Measurements from ENCODE around the gene KRTAP10-4. TPM values are rescaled to one million over a fixed set of nuclear protein-coding genes. Genes with fewer than 3 reads are reported as not detected.

Gene KRTAP10-4
- total RNA-seq, 1 donor from 2014 or later, result not detected

DNA sequence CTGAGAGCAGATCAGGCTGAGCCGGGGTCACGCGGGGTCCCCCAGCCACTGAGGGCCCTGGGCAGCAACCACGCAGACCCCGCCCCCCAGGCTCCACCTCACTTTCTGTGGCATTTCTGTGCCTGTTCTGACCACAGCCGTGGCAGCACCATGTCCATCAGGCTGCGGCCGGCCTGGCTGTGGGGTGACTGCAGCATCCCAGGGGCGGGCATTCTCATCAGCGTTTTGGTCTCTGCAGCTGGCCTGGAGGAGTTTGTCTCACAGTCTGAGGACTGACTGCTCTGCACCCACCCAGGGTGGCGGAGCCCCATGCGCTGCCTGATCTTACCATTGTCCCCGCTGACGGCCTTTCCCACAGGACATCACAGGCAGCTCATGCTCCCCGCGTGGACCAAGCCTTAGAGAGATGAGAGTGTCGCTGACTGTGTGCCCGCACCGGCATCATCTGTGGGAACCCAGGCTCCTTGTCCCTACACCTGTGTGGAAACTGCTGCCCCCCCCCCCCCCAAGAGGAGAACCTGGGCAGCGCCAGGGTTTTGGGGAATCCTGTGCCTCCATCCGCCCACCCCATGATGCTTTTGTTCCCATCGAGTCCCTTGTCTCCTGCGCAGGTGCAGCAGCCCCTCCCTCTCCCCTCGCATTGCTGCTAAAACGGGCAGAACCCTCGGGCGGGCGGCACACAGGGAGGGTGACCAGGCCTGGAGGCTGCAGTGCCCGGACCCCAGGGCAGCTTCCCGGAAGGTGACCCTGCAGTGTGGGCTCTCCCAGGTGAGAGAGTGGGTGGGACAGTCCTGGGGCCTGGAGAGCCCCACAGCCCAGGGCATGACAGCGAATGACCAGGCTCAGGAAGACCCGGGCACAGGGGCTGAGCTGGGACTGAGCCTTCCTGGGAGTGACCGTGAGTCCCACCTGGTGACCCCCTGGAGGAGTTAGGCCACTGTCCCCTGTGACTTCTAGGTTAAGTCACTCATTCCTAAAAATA is 35.3 kb upstream of the KRTAP10-4 start:
- no peak for DNase-seq (ENCODE audit: low spot score)
- no peaks in the 10 kb centered on the region for H3K9me3 Mint-ChIP-seq (ENCODE audit: unreplicated experiment)
- no peak overlapping the region for H3K27ac Mint-ChIP-seq (ENCODE audit: unreplicated experiment)
- peaks cover 10% of the 10 kb centered on the region for H3K27me3 Mint-ChIP-seq (ENCODE audit: unreplicated experiment)
- no peak overlapping the region for H3K4me3 Mint-ChIP-seq (ENCODE audit: unreplicated experiment)
- no peaks in the 10 kb centered on the region for H3K4me1 Mint-ChIP-seq (ENCODE audit: unreplicated experiment)
- TF ChIP-seq, protein P1, sequence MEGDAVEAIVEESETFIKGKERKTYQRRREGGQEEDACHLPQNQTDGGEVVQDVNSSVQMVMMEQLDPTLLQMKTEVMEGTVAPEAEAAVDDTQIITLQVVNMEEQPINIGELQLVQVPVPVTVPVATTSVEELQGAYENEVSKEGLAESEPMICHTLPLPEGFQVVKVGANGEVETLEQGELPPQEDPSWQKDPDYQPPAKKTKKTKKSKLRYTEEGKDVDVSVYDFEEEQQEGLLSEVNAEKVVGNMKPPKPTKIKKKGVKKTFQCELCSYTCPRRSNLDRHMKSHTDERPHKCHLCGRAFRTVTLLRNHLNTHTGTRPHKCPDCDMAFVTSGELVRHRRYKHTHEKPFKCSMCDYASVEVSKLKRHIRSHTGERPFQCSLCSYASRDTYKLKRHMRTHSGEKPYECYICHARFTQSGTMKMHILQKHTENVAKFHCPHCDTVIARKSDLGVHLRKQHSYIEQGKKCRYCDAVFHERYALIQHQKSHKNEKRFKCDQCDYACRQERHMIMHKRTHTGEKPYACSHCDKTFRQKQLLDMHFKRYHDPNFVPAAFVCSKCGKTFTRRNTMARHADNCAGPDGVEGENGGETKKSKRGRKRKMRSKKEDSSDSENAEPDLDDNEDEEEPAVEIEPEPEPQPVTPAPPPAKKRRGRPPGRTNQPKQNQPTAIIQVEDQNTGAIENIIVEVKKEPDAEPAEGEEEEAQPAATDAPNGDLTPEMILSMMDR (IDR thresholded peaks at IDR 0.05; ENCODE audit: unreplicated experiment), result no peak
- H3K36me3 Mint-ChIP-seq (ENCODE audit: low read depth, unreplicated experiment), result peaks cover 8% of the 10 kb centered on the region

DNA sequence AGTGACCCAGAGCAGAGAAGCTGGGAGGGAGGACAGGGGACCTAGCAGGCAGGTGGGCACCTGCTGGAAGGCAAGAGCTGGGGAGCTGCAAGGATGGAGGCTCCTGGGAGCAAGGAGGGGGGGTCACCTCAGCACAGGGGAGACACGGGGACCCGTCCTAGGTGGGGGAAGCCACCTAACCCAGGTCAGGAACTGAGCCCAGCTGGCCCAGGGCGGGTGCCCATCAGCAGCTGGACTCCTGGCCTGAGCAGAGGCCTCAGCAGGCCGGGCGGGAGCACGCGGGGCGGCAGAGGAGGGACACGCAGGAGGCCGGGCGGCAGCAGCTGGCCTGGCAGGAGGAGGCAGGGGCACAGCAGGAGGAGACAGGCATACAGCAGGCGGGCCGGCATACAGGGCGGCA is 34.5 kb upstream of the KRTAP10-4 start:
- H3K4me1 Mint-ChIP-seq (ENCODE audit: unreplicated experiment), result no peaks in the 10 kb centered on the region

DNA sequence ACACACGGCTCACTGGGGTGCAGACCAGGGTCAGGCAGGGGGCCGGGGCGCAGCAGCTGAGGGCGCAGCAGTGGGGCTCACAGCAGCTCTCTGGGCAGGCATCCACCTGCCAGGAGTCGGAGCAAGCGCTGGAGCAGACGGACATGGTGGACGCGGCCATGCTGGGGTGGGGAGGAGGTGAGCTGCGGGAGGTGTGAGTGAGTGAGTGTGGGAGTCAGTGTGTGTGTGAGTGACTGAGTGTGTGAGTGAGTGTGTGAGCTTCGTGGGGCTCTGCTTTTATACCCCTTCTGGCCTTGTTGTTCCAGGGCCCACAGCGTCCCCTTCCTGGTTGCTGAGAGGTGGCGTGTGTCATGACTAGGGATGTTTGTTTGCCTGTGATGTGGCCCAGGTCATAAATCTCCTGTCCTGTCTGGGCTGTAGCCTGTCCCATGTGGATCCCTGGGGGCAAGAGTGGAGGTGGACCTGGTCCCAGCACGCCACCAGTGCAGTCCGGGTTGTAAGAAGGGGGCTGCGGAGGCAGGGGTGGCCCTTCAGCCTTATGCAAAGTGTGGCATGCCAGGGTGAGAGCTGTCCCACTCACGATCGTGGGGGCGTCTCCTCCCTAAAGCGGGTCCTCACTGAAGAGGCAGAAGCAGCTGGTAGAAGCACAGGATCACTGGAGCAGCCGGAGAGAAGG is 33.4 kb upstream of the KRTAP10-4 start, which contains the start of gene KRTAP10-1:
Gene KRTAP10-1, minus strand, starts transcription at position 205 of the 676 bp plus-strand sequence. Its CDS starts 45 bp downstream, at position 160.
- DNase-seq (ENCODE audit: low spot score), result no peak

More for the DNA sequence above, 34.5 kb upstream of the KRTAP10-4 start:
- TF ChIP-seq, protein P1 (IDR thresholded peaks at IDR 0.05; ENCODE audit: unreplicated experiment), result no peak
- no peak overlapping the region for H3K4me3 Mint-ChIP-seq (ENCODE audit: unreplicated experiment)
- peaks cover 8% of the 10 kb centered on the region for H3K36me3 Mint-ChIP-seq (ENCODE audit: low read depth, unreplicated experiment)
- H3K27ac Mint-ChIP-seq (ENCODE audit: unreplicated experiment), result no peak overlapping the region
- no peak for DNase-seq (ENCODE audit: low spot score)
- no peaks in the 10 kb centered on the region for H3K9me3 Mint-ChIP-seq (ENCODE audit: unreplicated experiment)
- H3K27me3 Mint-ChIP-seq (ENCODE audit: unreplicated experiment), result peaks cover 10% of the 10 kb centered on the region

DNA sequence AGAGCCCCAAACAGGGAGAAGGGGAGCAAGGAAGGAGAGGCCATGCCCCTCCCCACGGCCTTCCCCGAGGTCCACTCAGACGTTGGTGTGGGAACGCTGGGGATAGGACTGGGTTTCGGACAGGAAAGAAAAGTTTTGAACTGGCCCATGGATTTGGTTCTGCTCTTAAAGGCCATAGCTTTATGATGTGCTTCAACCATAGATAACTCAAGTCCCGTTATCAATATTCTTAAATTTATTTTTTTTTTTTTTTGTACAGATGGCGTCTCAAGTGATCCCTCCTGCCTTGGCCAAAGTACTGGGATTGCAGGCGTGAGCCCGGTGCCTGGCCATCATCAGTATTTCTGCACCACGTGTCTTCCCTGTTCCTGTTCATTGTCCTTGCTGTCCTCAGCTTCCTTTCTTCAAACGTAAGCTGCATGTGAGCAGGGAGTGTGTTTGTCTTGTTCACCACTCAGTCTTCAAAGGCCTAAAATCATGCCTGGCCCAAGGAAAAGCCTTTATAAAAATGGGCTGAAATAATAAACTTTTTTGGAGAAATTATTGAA is 32.7 kb upstream of the KRTAP10-4 start:
- TF ChIP-seq, protein P1 (IDR thresholded peaks at IDR 0.05; ENCODE audit: unreplicated experiment), result no peak
- DNase-seq (ENCODE audit: low spot score), result no peak
- H3K36me3 Mint-ChIP-seq (ENCODE audit: low read depth, unreplicated experiment), result peaks cover 4% of the 10 kb centered on the region
- H3K27ac Mint-ChIP-seq (ENCODE audit: unreplicated experiment), result no peak overlapping the region
- peak overlapping the region; percentile 39 for H3K4me3 Mint-ChIP-seq (ENCODE audit: unreplicated experiment)
- peaks cover 6% of the 10 kb centered on the region for H3K27me3 Mint-ChIP-seq (ENCODE audit: unreplicated experiment)
- H3K4me1 Mint-ChIP-seq (ENCODE audit: unreplicated experiment), result no peaks in the 10 kb centered on the region
- H3K9me3 Mint-ChIP-seq (ENCODE audit: unreplicated experiment), result no peaks in the 10 kb centered on the region

More for the DNA sequence above, 33.4 kb upstream of the KRTAP10-4 start, which contains the start of gene KRTAP10-1:
- Mint-ChIP-seq H3K27ac (ENCODE audit: unreplicated experiment) (no peak within 1 kb of the TSS), H3K9me3 (ENCODE audit: unreplicated experiment) (no peaks in the 10 kb centered on the region), H3K36me3 (ENCODE audit: low read depth, unreplicated experiment) (peaks cover 4% of the 10 kb centered on the region), H3K4me3 (ENCODE audit: unreplicated experiment) (peak within 1 kb of the TSS; percentile 39), H3K4me1 (ENCODE audit: unreplicated experiment) (no peaks in the 10 kb centered on the region), H3K27me3 (ENCODE audit: unreplicated experiment) (peaks cover 6% of the 10 kb centered on the region)
- TF ChIP-seq, protein P1 (IDR thresholded peaks at IDR 0.05; ENCODE audit: unreplicated experiment), result no peak
